ENCODE results near the gene ZNF136. TPM values are rescaled to one million over a fixed set of nuclear protein-coding genes. Genes with fewer than 3 reads are reported as not detected.

ZNF136 gene
- total and polyA plus RNA-seq, 9 of the 15 experiments (the other 6 are each of a cell fraction or from before 2014, with no cell fraction given): 1.0 to 5.3 (median 3.1) TPM

DNA sequence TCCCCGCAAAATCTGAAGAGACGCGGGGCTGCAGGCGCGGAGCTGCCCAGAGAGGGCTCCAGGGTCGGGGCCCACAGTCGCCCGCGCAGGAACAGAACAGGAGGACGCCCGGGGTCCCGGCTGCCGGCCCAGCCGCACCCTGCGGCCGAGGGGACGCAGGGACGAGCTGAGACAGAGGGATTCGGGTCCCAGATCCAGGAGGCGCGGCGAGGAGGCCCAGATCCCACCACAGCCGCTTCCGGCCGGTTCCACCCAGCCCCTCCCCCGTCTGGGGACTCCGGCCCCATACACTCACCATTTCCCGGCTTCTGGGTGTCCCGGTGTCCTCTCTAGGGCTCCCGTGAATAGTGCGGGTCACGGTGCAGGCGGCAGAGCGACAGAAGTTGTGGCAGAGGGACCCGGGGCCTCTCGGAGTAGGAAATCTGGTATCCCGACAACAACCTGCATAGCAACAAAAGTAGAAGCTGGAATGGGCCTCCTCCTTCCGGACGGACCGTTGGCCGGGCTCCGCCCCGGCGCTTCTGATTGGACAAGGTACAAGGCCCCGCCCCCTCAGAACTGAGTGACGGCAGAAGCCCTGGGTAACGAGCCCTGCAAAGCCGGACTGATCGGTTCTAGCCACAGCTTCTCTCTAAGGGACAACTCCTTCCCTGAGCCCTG, 22.9 kb upstream of the ZNF136 start, which contains the start of gene ZNF20 (continued):
- TF ChIP-seq SAP30 (IDR thresholded peaks at IDR 0.05; ENCODE audit: borderline replicate concordance, insufficient read depth, low read depth, low read length, poor library complexity, severe bottlenecking): no peak
- no peak for TF ChIP-seq ZNF740 (CRISPR knock-in tag; IDR thresholded peaks at IDR 0.05)
- no peak for TF ChIP-seq ZNF740 (tag; IDR thresholded peaks at IDR 0.05)
- TF ChIP-seq RCOR1 (IDR thresholded peaks at IDR 0.05; ENCODE audit: borderline replicate concordance in 1 of 2, low read depth in 2 of 2, low read length in 2 of 2): no peak
- TF ChIP-seq ETV1 (tag; conservative IDR thresholded peaks at IDR 0.05; ENCODE audit: low read depth): no peak; the same call in none of the 2 replicates
- TF ChIP-seq ZNF143 (CRISPR knock-in tag; IDR thresholded peaks at IDR 0.05): no peak
- peak; percentile 25 for TF ChIP-seq TAF1 (IDR thresholded peaks at IDR 0.05; ENCODE audit: control insufficient read depth, extremely low read depth, insufficient read depth, low read length, severe bottlenecking)
- no peak for TF ChIP-seq HDAC3 (IDR thresholded peaks at IDR 0.05; ENCODE audit: borderline replicate concordance, partially characterized antibody)
- TF ChIP-seq ZNF316 (IDR thresholded peaks at IDR 0.05): no peak
- TF ChIP-seq, protein P1, sequence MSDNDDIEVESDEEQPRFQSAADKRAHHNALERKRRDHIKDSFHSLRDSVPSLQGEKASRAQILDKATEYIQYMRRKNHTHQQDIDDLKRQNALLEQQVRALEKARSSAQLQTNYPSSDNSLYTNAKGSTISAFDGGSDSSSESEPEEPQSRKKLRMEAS (CRISPR knock-in tag; IDR thresholded peaks at IDR 0.05): no peak
- no peak for TF ChIP-seq NONO (IDR thresholded peaks at IDR 0.05; ENCODE audit: low read depth in 2 of 2, low read length in 1 of 2)
- TF ChIP-seq, protein P2, sequence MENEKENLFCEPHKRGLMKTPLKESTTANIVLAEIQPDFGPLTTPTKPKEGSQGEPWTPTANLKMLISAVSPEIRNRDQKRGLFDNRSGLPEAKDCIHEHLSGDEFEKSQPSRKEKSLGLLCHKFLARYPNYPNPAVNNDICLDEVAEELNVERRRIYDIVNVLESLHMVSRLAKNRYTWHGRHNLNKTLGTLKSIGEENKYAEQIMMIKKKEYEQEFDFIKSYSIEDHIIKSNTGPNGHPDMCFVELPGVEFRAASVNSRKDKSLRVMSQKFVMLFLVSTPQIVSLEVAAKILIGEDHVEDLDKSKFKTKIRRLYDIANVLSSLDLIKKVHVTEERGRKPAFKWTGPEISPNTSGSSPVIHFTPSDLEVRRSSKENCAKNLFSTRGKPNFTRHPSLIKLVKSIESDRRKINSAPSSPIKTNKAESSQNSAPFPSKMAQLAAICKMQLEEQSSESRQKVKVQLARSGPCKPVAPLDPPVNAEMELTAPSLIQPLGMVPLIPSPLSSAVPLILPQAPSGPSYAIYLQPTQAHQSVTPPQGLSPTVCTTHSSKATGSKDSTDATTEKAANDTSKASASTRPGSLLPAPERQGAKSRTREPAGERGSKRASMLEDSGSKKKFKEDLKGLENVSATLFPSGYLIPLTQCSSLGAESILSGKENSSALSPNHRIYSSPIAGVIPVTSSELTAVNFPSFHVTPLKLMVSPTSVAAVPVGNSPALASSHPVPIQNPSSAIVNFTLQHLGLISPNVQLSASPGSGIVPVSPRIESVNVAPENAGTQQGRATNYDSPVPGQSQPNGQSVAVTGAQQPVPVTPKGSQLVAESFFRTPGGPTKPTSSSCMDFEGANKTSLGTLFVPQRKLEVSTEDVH (IDR thresholded peaks at IDR 0.05; ENCODE audit: low read depth, partially characterized antibody): no peak
- TF ChIP-seq EP300 (IDR thresholded peaks at IDR 0.05; ENCODE audit: low read length): peak; percentile 37
- TF ChIP-seq RBM34 (IDR thresholded peaks at IDR 0.05; ENCODE audit: borderline replicate concordance, insufficient read depth, low read length): no peak
- TF ChIP-seq ZNF146 (CRISPR knock-in tag; IDR thresholded peaks at IDR 0.05; ENCODE audit: unreplicated experiment): no peak
- peak; percentile 67; the same call in 1 of the 2 replicates for TF ChIP-seq SP1 (CRISPR knock-in tag; IDR thresholded peaks at IDR 0.05)
- TF ChIP-seq CBX1 (IDR thresholded peaks at IDR 0.05; ENCODE audit: low read depth): no peak
- TF ChIP-seq ZNF224 (CRISPR knock-in tag; IDR thresholded peaks at IDR 0.05): no peak
- TF ChIP-seq FOXJ3 (CRISPR knock-in tag; IDR thresholded peaks at IDR 0.05): no peak
- TF ChIP-seq, protein P3, sequence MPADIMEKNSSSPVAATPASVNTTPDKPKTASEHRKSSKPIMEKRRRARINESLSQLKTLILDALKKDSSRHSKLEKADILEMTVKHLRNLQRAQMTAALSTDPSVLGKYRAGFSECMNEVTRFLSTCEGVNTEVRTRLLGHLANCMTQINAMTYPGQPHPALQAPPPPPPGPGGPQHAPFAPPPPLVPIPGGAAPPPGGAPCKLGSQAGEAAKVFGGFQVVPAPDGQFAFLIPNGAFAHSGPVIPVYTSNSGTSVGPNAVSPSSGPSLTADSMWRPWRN (IDR thresholded peaks at IDR 0.05; ENCODE audit: low read depth): no peak
- TF ChIP-seq ZBTB7A (IDR thresholded peaks at IDR 0.05; ENCODE audit: borderline replicate concordance, control insufficient read depth, low read depth, low read length): no peak

Data from K562 (cell line).